NCI-H1092 treated with DMSO at 0.1 percent for 48 hours (cell line): Measurements from ENCODE around the gene ACER1.
"Not testable (repeated sequence)": the region's sequence is repeated elsewhere in the genome, so short reads cannot be mapped to it uniquely, and the experiment has no call there.

Experiments used
- DNase-seq: peaks from one replicate; lab custom pipeline; 2025; lab: John Stamatoyannopoulos, UW

Gene ACER1

DNA sequence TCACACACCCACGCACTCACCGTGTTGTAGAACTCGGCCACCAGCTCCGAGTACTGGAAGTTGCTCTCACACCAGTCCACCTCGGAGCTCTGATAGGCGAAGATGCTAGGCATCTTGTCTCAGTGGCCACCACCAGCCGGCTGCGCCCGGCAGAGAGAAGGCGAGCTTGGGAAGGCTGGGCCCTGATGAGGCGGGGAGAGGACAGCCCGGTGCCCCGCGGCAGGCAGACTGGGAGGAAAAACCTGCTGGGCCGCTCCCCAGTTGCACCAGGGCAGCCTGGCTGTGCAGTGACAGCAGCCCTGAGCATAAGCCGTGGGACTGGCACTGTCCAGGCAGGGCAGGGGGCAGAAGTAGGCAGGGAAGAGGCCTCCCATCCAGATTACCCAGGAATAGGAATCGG, at the start of gene ACER1:
ACER1 (minus strand) TSS at position 174 of the 400 bp plus-strand sequence; CDS start at position 113, 61 bp downstream.
- no peak for DNase-seq

- no peak for DNase-seq
Observed at GRCh38 chr19:6383188-6383587, 49.8 kb upstream of the ACER1 start.

DNA sequence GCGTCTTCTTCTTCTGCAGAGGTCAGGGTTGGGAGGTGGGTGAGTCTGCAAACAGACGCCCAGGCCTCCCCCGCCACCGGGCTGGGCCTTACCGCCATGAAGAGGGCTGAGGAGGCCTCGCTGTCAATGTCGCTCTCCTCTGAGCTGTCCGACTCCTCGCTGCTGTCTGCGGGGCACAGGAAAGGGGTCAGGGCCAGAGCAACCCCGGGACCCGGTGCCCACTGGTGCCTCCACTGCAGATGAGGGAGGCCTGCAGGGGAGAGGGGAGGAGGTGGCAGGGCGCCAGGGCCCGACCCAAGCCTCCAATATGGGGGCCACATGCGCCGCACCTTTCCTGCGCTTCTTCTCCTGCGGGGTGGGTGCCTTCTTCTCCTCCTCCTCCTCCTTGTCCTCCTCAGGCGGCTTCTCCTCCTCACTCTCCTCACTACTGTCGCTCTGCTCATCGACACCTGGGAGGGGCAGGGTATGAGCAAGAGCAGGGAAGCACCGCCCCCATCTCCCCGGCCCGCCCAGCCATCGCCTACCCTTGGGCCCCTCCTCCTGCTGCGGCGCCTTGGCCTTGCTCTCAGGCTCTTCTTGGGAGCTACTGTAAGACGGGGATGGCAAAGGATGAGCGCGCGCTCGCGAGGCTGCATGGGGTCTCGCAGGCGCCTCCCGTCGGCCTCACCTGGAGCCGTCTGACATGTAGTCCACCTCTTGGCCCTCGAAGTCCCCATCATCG, 47.8 kb upstream of the ACER1 start:
- DNase-seq, result no peak

DNA sequence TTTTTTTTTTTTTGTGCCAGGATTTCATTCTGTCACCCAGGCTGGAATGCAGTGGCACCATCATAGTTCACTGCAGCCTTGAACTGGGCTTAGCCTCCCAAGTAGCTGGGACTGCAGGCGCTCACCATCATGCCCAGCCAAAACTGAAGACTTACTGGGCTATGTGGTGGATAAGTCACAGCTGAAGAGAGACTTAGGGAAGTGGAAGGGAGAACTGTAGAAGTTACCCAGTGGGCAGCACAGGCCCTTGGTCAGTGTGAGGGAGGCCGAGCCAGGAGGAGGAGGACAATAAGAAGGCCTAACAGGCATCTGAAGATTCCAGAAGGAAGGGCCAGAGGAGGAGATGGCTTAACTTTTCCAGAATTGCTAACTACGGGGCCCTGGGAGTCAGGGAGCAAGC, 46.3 kb upstream of the ACER1 start:
- DNase-seq, result no peak

GRCh38 chr19:6378486-6378885, 45.1 kb upstream of the ACER1 start:
- no peak for DNase-seq

DNA sequence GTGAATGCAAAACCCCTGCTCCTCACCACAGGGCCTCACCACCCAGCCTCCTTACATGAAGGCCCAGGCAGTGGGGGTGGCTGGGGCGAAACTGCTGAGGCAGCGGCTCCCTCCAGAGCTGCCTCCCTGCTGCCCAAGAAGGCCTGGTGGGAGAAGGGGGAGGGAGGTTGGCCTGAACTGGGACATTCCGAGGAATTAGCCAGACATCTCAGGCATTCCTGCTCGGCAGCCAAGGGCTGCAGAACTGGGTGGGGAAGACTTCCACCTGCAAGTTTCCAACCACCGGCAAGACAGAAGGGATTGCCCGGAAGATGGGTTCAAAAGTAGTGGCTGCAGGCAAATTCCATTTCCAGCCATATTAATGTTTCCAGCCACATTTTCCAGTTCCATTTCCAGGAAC, 44.6 kb upstream of the ACER1 start:
- no peak for DNase-seq

GRCh38 chr19:6376512-6377190, 43.2 kb upstream of the ACER1 start:
- no peak for DNase-seq

GRCh38 chr19:6375411-6376010, 42.1 kb upstream of the ACER1 start, which contains the start of gene PSPN:
TSS of gene PSPN (minus strand) at chr19:6375933. CDS start at chr19:6375849, 84 bp downstream.
- no peak for DNase-seq

DNA sequence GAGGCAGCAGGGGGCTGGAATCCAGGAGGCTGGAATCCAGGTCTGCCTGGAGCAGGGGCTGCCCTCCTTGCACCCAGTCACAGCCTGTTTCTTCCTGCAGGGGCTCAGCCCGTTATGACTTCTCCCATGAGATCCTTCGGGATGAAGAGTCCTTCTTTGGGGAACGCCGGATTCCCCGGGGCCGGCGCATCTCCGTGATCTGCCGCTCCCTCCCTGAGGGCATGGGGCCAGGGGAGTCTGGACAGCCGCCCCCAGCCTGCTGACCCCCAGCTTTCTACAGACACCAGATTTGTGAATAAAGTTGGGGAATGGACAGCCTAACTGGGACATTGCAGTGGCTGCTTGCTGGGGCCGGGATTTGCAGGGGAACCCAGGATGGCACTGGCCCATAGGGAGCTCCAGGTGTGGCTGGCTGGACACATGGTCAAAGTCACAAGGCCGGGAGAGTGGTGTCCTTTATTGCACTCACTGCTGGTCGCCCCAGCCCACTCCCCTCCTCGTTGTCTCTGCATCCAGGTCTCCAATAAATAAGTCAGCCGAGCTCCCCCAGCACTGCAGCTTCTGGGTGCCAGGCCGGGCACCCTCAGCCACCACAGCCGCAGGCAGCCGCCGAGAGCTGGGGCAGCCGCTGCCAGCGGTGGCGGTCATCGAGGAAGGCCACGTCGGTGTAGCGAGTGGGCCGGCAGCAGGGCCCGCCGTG, 41.4 kb upstream of the ACER1 start:
- no peak for DNase-seq

DNA sequence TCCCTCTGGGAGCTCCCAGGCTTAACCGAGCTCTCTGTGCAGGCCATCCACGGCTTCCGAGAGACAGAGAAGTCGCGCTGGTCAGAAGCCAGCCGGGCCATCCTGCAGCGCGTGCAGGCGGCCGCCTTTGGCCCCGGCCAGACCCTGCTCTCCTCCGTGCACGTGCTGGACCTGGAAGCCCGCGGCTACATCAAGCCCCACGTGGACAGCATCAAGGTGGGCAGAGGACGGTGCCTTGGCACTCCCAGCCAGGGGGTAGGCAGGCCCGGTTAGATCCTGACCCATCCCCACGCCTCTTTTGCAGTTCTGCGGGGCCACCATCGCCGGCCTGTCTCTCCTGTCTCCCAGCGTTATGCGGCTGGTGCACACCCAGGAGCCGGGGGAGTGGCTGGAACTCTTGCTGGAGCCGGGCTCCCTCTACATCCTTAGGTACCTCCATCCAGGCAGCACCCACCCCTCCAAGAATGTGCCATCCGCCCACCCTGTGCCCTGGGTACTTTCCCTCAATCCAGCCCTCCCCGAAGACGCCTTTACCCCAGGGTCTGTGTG, 40.8 kb upstream of the ACER1 start:
- DNase-seq, result no peak

DNA sequence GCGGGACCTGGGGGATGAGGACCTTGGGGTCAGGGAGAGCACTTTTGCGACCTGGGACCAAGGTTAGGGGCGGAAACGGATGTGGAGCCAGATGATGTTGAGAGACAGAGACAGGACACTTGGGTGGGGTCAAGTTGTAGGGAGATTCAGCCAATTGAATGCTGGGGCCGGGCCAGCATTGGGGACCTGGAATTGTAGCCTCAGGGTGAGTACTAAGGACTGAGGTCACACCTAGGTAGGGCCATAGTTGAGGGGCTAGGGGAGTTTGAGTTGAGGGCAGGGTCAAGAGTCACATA, 40.3 kb upstream of the ACER1 start:
- DNase-seq, result no peak

DNA sequence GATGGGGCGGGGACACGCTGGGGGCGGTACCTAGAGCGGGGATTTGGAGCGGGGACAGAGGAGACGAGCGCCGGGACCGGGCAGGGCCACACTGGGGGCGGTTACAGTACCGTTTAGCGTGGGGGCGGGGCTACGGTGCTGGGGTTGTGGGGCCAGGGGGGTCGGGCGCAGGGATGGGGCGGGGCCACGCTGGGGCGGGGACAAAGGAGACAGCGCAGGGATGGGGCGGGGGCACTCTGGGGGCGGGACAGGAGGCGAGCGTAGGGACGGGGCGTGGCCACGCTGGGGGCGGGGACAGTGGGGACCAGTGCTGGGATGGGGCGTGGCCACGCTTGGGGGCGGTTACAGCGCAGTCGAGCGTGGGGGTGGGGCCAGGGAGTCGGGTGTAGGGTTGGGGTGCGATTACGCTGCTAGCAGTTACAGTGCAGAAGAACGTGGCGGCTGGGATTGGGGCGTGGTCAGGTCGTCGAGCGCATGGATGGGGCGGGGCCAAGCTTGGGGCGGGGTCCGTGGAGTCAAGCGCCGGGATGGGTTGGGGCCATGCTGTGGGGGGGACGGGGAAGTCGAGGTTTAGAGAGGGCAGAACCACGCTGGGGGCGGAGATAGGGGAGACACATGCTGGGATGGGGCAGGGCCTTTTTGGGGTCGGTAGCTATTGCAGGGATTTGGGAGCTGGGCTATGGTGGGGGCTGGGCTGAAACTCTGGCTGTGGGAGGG, 39.8 kb upstream of the ACER1 start:
- peak; percentile 92 for DNase-seq

GRCh38 chr19:6372594-6373095, 39.2 kb upstream of the ACER1 start, which contains the start of gene ALKBH7:
TSS of gene ALKBH7 (plus strand) at chr19:6372794. CDS start at chr19:6372821, 27 bp downstream.
- DNase-seq, result peak; percentile 100

DNA sequence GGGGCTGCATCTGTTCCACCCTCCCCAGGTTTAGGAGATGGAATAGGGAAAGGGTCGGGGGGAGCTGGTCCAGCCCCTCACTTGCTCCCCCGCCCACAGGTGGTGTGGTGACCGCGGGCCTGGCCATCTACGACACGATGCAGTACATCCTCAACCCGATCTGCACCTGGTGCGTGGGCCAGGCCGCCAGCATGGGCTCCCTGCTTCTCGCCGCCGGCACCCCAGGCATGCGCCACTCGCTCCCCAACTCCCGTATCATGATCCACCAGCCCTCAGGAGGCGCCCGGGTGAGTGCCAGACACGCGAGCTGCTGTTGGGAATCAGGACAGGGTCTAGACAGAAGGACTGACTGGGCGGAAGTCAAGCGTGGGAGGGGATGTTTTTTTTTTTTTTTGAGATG, 30.9 kb upstream of the ACER1 start:
- DNase-seq, result no peak

DNA sequence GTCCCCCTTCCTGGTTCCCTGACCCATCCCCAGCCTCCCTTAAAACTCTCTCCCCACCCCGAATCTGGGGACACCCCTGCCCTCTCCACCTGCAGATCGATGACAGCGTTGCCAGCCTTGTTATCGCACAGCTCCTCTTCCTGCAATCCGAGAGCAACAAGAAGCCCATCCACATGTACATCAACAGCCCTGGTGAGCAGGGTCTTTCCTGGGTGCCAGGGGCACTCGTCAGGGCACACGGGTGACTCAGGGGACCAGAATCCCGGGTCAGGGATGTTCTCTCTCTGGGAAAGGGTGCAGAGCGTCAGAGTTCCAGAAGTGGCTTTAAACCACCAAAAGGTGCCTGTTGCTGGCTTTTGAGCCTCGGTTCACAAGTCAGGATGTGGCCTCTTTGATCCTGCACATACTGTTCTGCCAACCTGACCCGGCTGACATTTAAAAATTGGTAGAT, 29.0 kb upstream of the ACER1 start:
- DNase-seq, result no peak

DNA sequence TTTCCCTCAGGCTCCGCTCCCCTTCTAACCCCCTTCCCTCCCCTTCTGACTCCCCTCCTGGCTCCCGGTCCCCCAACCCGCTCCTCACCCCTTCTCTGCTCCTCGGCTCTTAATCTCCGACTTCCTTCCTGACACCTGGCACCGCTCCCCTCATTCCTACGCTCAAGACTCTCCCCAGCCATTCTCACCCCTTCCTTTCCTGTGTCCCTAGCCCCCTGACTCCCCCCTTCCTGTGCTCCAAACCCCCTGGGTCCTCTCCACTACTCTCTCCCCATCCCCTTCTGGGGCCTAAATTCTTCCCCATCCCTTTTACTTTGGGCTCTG, 28.6 kb upstream of the ACER1 start:
- DNase-seq, result peak; percentile 22

DNA sequence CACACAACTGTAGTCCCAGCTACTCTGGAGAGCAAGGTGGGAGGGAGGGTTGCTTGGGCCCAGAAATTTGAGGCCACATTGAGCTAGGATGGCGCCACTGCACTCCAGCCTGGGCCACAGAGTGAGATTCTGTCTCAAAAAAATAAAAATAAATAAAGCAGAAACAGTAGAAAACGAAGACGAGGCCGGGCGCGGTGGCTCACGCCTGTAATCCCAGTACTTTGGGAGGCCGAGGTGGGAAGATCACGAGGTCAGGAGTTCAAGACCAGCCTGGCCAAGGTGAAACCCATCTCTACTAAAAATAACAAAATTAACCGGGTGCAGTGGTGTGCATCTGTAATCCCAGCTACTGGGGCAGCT, 27.4 kb upstream of the ACER1 start:
- not testable (repeated sequence) for DNase-seq

DNA sequence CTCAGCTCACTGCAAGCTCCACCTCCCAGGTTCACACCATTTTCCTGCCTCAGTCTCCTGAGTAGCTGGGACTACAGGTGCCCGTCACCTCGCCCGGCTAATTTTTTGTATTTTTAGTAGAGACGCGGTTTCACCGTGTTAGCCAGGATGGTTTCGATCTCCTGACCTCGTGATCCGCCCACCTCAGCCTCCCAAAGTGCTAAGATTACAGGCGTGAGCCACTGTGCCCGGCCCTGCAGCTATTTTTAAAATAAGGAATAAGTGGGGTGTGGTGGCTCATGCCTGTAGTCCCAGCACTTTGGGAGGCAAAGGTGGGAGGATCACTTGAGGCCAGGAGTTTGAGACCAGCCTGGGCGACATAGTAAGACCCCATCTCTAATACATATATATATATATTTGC, 27.0 kb upstream of the ACER1 start:
- not testable (repeated sequence) for DNase-seq

GRCh38 chr19:6359568-6360341, 26.3 kb upstream of the ACER1 start:
- DNase-seq, result no peak

GRCh38 chr19:6358003-6358402, 24.6 kb upstream of the ACER1 start:
- DNase-seq, result no peak

GRCh38 chr19:6357174-6357573, 23.8 kb upstream of the ACER1 start:
- no peak for DNase-seq
